GM21367 (cell line): ENCODE results near the gene CC2D1A.
"Not testable (repeated sequence)": the region's sequence is repeated elsewhere in the genome, so short reads cannot be mapped to it uniquely, and the experiment has no call there.

ENCODE experiments used
- ATAC-seq: cut with Tn5 transposase; IDR thresholded peaks from one replicate; pipeline ENCODE4 v1.9.1; 2021; ENCODE audit not compliant: unreplicated experiment

Gene CC2D1A

GRCh38 chr19:13906521-13906904, 512 bp downstream of the CC2D1A start:
- no peak for ATAC-seq

- ATAC-seq: no peak
Measured at GRCh38 chr19:13906910-13907309, 909 bp downstream of the CC2D1A start.

- ATAC-seq: no peak
Measured at GRCh38 chr19:13908674-13909073, 2.7 kb downstream of the CC2D1A start.

- no peak for ATAC-seq
Measured at GRCh38 chr19:13909430-13909829, 3.4 kb downstream of the CC2D1A start.

- no peak for ATAC-seq
Measured at GRCh38 chr19:13913352-13913751, 7.4 kb downstream of the CC2D1A start.

GRCh38 chr19:13914777-13915176, 8.8 kb downstream of the CC2D1A start:
- no peak for ATAC-seq

- ATAC-seq: no peak
Measured at GRCh38 chr19:13917888-13918406, 11.9 kb downstream of the CC2D1A start.

- no peak for ATAC-seq
Measured at GRCh38 chr19:13918726-13919411, 12.9 kb downstream of the CC2D1A start.

- no peak for ATAC-seq
Measured at GRCh38 chr19:13920524-13920923, 14.5 kb downstream of the CC2D1A start.

GRCh38 chr19:13920940-13921747, 15.1 kb downstream of the CC2D1A start:
- no peak for ATAC-seq

- ATAC-seq: not testable (repeated sequence)
Measured at GRCh38 chr19:13922118-13922517, 16.1 kb downstream of the CC2D1A start.

GRCh38 chr19:13923194-13923987, 17.4 kb downstream of the CC2D1A start:
- ATAC-seq: no peak

- ATAC-seq: no peak
Measured at GRCh38 chr19:13926010-13926409, 20.0 kb downstream of the CC2D1A start.

- no peak for ATAC-seq
Measured at GRCh38 chr19:13926715-13927114, 20.7 kb downstream of the CC2D1A start.

- ATAC-seq: no peak
Measured at GRCh38 chr19:13929340-13929739, 23.3 kb downstream of the CC2D1A start.

- ATAC-seq: no peak
Measured at GRCh38 chr19:13929956-13930355, 24.0 kb downstream of the CC2D1A start.

GRCh38 chr19:13930402-13930801, 24.4 kb downstream of the CC2D1A start:
- no peak for ATAC-seq

GRCh38 chr19:13931391-13932148, 25.6 kb downstream of the CC2D1A start:
- no peak for ATAC-seq

GRCh38 chr19:13932149-13932637, 26.2 kb downstream of the CC2D1A start:
- no peak for ATAC-seq

GRCh38 chr19:13932911-13933393, 27.0 kb downstream of the CC2D1A start:
- no peak for ATAC-seq
